Measurements from ENCODE around the gene RDM1. TPM values are rescaled to one million over a fixed set of nuclear protein-coding genes. Genes with fewer than 3 reads are reported as not detected.

RDM1 gene
- total RNA-seq, 4 donors from 2014 or later = not detected

DNA sequence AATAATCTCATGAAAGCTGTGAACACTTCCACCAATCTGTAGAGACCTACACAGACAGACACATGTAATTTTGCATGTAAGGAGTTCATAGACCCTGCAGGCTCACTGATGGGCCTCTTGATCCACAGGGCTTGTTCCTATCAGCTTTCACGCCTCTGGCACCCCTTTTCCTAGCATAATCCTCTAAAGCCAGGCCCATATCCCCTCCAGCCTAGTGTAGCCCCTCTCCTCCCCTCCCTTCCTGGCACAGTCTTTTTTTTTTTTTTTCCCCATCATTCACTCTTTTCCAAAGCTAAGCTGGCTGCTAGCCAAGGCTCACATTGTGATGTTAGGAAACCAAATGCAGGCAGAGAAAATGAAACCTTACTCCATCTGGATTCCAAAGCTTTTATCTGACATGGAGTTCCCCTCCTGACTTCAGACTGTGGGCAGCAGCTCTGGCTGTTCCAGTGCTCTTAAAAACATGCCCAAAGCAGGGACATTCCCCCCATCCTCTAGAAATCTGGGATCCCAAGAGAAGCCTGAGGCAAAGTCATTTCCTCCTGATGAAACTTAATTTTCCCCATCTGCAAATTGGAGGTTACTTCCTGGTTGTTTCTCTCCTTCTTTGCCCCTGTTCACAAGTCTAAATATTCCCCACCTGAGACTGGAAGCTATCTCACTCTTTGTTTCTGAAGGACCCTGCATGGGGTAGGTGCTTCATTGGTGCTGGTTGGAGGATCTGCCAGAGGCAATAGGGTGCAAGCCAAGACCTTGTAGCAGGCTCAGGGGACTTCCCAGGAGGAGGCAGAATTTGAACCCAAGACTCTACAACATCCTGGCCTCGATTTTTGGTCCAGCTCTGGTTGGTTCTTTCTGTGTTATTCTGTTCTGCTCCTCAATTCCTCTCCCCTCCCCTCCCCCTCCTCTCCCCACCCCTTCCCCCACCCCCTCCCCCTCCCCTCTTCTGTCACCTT, 40.5 kb downstream of the RDM1 start:
- Histone ChIP-seq H3K27me3 (no peaks in the 10 kb centered on the region), H3K27ac (no peak overlapping the region), H3K4me3 (no peak overlapping the region), H3K9me3 (no peaks in the 10 kb centered on the region), H3K4me1 (peaks cover 0 to 9% (median 0%) of the 10 kb centered on the region in 4 donors), H3K36me3 (no peaks in the 10 kb centered on the region)
- 65 to 78% methylated on average over 2 of the region's 2 CpGs for WGBS, 2 donors
- peak in 1 of 2 donors; percentile 14 for DNase-seq (ENCODE audit: low spot score in 2 of 2)
- TF ChIP-seq, protein P1, sequence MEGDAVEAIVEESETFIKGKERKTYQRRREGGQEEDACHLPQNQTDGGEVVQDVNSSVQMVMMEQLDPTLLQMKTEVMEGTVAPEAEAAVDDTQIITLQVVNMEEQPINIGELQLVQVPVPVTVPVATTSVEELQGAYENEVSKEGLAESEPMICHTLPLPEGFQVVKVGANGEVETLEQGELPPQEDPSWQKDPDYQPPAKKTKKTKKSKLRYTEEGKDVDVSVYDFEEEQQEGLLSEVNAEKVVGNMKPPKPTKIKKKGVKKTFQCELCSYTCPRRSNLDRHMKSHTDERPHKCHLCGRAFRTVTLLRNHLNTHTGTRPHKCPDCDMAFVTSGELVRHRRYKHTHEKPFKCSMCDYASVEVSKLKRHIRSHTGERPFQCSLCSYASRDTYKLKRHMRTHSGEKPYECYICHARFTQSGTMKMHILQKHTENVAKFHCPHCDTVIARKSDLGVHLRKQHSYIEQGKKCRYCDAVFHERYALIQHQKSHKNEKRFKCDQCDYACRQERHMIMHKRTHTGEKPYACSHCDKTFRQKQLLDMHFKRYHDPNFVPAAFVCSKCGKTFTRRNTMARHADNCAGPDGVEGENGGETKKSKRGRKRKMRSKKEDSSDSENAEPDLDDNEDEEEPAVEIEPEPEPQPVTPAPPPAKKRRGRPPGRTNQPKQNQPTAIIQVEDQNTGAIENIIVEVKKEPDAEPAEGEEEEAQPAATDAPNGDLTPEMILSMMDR (IDR thresholded peaks at IDR 0.05) = no peak
- no peak for TF ChIP-seq POLR2A (IDR thresholded peaks at IDR 0.05)
- no peak for TF ChIP-seq EP300 (IDR thresholded peaks at IDR 0.05)

DNA sequence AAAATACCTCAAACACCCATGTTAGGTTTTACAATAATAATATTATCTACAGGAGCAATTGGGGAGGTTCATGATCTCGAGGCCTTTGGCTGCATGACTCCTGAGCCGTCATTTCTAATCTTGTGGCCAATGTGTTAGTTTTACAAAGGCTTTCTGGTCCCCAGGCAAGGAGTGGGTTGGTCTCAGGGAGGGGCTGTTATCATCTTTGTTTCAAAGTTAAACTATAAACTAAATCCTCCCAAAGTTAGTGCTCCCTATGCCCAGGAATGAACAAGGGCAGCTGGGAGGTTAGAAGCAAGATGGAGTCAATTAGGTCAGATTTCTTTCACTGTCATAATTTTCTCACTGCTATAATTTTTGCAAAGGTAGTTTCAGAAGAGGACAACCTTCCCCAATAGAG, 41.3 kb downstream of the RDM1 start:
- no peak overlapping the region for H3K4me3 ChIP-seq
- H3K9me3 ChIP-seq = no peaks in the 10 kb centered on the region
- no peaks in the 10 kb centered on the region for H3K27me3 ChIP-seq
- no peaks in the 10 kb centered on the region for H3K36me3 ChIP-seq
- 83 to 90% methylated on average over 2 of the region's 2 CpGs for WGBS, 2 donors
- TF ChIP-seq EP300 (IDR thresholded peaks at IDR 0.05) (no peak), POLR2A (IDR thresholded peaks at IDR 0.05) (no peak)
- TF ChIP-seq, protein P1 (IDR thresholded peaks at IDR 0.05) = no peak
- DNase-seq (ENCODE audit: low spot score in 2 of 2) = no peak
- no peak overlapping the region for H3K27ac ChIP-seq
- H3K4me1 ChIP-seq = peaks cover 0 to 9% (median 0%) of the 10 kb centered on the region in 4 donors

DNA sequence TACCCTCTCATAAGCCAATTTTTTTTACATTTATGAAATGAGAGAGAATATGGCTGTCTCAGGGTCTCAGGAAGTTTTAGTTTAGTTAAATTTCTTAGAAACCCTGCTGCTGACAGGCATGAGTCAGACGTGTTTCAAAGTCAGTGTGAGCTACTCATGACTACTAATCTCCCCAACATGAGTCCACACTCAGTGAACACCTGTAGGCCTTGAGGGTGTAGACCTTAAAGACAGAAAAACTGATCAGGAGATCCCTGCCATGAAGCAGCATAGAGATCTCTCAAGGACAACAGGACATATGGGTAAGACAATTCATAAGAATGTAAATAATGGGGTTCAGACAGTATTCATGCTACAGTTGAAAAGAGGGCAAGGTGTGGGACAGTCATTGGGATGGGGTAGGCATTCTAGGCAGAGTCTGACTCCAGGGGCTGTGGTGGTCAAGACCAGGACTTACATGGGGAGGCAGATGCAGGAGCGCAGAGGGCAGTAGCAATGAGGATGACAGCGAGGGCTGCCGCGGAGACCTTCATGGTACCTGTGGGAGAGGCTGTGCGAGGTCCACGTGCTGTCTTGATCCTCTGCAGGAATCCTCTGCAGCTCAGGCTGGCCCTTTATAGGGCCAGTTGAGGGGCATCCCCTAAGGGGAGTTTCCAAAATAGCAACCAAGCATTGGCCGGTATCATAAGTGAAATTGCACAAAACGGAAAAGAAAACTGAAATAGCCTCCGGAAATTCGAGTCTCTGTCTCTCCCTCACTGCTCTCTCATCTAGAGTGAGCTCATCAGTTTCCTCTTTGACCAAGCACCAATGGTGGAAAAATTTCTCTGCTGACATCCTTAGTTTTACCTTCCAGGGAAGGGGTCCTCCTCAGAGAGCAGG, 50.6 kb downstream of the RDM1 start, which contains the start of gene CCL5:
TSS of gene CCL5 (minus strand) at position 588 of the 882 bp plus-strand sequence.
- Histone ChIP-seq H3K4me3 (no peak within 1 kb of the TSS), H3K9me3 (no peaks in the 10 kb centered on the region), H3K27me3 (no peaks in the 10 kb centered on the region), H3K27ac (peak within 1 kb of the TSS in 1 of 4 donors; percentile 34), H3K4me1 (no peaks in the 10 kb centered on the region), H3K36me3 (no peaks in the 10 kb centered on the region)
- 60 to 68% methylated on average over 11 of the region's 11 CpGs for WGBS, 2 donors
- DNase-seq (ENCODE audit: low spot score in 2 of 2) = no peak
- TF ChIP-seq EP300 (IDR thresholded peaks at IDR 0.05) (no peak), POLR2A (IDR thresholded peaks at IDR 0.05) (no peak)
- TF ChIP-seq, protein P1 (IDR thresholded peaks at IDR 0.05) = no peak

DNA sequence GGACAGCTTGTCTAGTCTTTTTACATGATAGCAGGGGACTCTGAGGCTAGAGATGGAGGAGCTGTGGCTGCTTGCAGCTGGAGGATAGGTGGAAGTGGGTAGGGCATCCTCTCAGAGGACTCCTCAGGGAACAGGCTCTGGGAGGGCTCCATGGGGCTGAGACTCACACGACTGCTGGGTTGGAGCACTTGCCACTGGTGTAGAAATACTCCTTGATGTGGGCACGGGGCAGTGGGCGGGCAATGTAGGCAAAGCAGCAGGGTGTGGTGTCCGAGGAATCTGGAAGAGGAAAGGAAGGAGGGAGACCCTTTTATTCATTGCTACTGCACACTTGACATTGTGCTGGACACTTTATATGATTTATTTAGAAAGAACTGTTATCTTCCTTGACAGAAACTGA, 52.2 kb downstream of the RDM1 start:
- no peak for TF ChIP-seq EP300 (IDR thresholded peaks at IDR 0.05)
- TF ChIP-seq, protein P1 (IDR thresholded peaks at IDR 0.05) = no peak
- no peak for TF ChIP-seq POLR2A (IDR thresholded peaks at IDR 0.05)
- Histone ChIP-seq H3K4me3 (no peak overlapping the region), H3K27me3 (no peaks in the 10 kb centered on the region), H3K4me1 (no peaks in the 10 kb centered on the region), H3K9me3 (no peaks in the 10 kb centered on the region), H3K27ac (no peak overlapping the region), H3K36me3 (no peaks in the 10 kb centered on the region)
- 54 to 59% methylated on average over 4 of the region's 4 CpGs for WGBS, 2 donors
- DNase-seq (ENCODE audit: low spot score in 2 of 2) = no peak
